ENCODE results near the gene ZP4. TPM values are rescaled to one million over a fixed set of nuclear protein-coding genes. Genes with fewer than 3 reads are reported as not detected.

ZP4 gene
- total and polyA plus RNA-seq, 9 of the 15 experiments (the other 6 are each of a cell fraction or from before 2014, with no cell fraction given): not detected

GRCh38 chr1:237864338-237865244 lies 26.1 kb downstream of the ZP4 start (continued):
- TF ChIP-seq MGA (IDR thresholded peaks at IDR 0.05) (peak; percentile 52), ESRRA (IDR thresholded peaks at IDR 0.05; ENCODE audit: borderline replicate concordance, low read depth) (0 out of 2 replicates have a peak, but pooled peaks have one; percentile 24), ZNF766 (CRISPR knock-in tag; conservative IDR thresholded peaks at IDR 0.05) (no peak), MAX (CRISPR knock-in tag; IDR thresholded peaks at IDR 0.05) (peak; percentile 79), MNT (conservative IDR thresholded peaks at IDR 0.05) (peak; percentile 66 to 71), MYC (IDR thresholded peaks at IDR 0.05; ENCODE audit: low read depth, low read length) (peak; percentile 88), MYC (CRISPR knock-in tag; IDR thresholded peaks at IDR 0.05; ENCODE audit: borderline replicate concordance, low read depth) (no peak), HDAC6 (IDR thresholded peaks at IDR 0.05; ENCODE audit: low read depth, low read length) (no peak), TFAP4 (CRISPR knock-in tag; IDR thresholded peaks at IDR 0.05; ENCODE audit: borderline replicate concordance) (peak; percentile 26; the same call in 1 of the 2 replicates), ZNF41 (CRISPR knock-in tag; conservative IDR thresholded peaks at IDR 0.05) (no peak)

Data from K562 (cell line).